Stimulated activated CD4-positive, alpha-beta T cell treated with anti-CD3 and anti-CD28 coated beads, Interleukin-12 subunit alpha, Interleukin-12 subunit beta, amount 100 ng/mL, for 4 hours (primary cell): ENCODE measurements around the gene VPS8.

Experiments used
- DNase-seq: peaks from one replicate; pipeline ENCODE4 v3.0.0-alpha.2; 2020

Gene VPS8

DNA sequence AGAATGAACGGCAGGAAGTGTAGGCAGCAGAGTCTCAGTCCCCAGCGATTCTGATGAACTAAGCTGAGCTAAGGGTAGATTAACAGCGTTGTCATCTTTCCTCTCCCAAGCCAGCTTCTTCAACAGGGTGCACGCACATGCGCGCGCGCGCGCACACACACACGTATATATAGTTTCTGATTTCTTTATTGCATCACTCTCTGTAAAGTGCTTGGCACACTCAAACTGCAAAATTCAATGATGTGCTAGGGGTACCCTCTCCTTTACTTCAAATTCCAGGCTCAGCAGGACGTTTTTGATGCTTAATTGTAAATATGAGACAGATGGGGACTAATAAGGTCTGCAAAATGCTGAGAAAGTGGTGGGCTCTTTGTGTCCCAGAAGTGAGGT is 26.1 kb upstream of the VPS8 start:
- DNase-seq, result no peak

DNA sequence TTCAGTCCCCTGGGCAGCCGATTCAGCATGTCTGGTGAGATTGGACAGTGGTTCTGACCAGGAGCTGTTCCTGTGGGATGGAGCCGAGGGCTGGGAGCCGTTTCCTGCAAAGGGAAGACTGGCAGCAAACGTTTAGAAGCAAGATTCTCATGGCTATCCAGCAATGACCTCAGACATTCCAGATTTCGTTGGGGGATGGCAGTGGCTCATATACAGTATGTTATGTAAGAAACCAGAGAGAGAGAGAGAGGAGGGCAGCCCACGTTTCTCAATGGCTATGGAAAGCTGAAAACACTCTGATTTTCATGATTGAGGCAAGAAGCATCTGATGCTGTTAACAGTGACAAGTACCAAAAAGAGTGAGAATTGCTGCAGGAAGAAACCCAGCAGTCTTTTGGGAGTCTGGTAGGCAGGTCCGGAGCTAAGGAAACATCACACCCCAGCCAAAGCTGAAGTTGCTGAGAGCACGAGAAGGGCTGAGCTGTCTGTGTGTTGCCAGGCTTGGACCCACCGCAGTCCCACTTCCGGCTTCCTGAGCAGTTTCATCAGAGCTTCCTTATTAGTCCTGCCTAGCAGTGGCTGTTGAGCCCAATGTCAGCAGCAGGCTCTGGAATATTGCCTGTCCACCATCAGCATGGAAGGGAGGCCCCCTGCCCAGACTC is 25.6 kb upstream of the VPS8 start:
- DNase-seq, result no peak

DNA sequence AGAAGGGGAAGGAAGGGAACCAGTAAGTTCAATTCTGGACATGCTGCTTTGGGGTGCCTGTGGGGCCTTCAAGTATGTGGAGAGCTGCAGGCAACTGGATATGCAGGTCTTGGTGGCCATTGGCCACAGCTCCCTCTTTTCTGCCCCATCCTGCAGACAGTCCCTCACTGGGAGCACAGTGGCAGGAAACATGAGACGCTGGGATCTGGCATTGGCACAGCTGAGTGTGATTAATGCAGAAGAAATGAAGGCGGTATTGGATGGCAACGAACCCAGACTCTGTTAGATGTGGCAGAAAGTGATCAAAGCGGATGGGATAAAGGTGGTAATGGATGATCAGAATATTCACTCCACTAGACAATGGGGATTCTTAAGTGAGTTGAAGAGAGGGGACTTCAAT is 23.2 kb upstream of the VPS8 start:
- DNase-seq, result no peak

DNA sequence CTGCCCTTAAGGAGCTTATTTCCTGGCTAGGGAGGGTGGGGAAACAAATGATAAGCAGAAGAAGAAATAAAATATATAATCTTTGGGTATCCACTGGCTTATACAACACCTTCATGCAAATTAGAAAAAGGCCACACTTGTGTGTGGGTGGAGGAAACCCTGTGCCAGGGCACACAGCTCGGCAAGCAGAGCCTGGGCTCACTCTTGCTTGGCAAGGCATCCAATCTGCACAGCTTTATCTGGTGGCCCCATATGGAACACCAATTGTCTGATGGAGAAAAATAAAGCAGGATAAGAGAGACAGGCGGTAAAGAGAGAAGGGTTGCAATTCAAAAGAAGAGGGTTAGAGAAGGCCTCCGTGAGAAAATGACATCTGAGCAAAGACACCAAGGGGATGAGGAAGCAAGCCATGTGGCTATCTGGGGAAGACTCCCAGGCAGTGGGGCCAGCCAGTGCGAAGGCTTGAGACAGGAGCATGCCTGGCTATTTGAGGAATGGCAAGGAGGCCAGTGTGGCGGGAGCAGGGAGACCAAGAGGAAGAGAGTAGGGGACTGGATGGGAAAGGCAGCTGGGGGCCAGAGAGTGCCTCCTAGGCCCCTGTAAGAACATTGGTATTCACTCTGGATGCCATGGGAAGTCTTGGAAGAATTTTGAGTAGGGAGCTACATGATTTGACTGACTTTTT is 22.5 kb upstream of the VPS8 start:
- DNase-seq, result no peak

DNA sequence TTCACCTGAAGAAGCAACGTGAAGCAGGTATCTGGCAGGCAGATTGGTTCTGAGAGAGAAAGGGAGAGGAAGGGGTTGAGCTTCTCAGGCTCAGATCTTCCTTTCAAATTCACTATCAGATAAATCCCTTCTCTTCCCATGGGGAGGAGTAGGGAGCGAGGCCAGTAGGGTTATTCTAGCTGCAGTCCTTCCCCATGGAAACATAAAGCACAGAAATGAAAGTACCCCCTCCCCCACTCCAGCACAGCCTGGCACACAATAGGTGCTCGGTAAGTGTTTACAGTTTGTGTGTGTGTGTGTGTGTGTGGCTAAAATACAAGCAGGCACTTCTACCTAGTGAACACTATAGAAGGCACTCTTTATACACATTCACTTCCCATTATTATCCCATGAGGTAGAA is 20.8 kb upstream of the VPS8 start:
- DNase-seq, result no peak

DNA sequence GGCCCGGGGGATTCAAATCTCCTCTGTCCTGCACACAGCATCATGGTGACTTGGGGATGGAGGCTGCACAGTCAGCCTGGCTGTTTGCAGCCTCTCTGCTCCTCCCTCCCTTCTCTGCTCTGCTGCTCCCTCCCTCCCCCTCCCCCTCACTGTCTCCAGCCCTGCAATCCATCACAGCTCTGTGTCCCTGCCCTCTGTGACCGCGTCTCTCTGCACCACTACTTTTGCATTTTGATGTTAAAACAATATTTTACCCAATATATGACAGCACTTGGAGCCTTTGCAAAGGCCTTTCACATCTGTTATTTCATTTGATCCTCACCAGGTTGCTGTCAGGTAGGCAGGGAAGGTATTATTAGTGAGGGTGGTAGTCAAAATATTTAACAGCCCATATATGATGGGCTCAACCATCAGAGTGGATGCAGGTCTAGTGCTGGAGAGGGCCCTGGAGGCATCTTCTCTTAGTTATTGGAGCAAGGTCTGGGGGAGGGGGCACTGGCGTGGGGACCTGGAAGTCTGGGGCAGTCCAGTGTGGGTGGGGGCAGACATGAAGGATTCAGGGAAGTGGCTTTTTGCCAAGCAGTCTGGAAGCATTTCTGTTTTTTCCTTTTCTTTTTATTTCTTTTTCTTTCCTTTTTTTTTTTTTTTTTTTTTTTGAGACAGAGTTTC is 16.3 kb upstream of the VPS8 start:
- no peak for DNase-seq

DNA sequence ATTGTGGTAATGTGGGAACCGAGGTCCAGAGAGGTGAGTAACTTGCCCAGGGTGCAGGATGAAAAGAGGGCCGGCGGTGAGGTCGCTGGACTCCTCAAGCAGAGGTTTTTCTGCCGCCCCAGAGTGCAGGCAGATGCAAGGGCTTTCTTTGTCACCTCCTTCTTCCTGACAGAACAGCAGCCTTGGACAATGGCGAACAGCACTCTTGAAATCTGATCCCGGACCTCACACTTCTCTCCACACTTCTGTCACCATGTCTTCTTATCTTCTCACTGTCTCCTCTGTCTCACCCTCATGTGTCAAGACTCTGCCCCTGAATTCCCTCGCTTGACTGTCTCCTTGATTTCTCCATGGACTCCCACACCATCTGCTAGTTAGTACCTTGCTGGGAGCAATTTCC is 15.4 kb upstream of the VPS8 start:
- no peak for DNase-seq

DNA sequence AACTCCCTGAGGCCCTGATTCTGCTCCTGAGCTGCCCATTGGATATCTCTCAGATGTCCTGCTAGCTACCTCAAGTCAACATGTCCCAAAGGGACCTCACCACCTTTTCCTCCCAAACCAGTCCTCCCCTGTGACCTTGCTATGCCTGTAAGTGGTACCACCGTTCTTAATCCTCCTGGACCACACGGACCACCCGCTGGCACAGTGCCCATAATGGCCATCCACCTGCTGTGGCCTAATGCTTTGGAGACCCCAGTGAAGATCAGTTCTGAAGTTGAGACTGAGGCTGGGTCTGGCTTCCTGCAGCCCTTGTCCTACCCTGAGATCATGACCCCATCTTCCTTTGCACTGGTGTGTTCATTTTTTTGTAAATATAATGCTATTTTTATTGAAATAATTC is 15.0 kb upstream of the VPS8 start:
- DNase-seq, result no peak

DNA sequence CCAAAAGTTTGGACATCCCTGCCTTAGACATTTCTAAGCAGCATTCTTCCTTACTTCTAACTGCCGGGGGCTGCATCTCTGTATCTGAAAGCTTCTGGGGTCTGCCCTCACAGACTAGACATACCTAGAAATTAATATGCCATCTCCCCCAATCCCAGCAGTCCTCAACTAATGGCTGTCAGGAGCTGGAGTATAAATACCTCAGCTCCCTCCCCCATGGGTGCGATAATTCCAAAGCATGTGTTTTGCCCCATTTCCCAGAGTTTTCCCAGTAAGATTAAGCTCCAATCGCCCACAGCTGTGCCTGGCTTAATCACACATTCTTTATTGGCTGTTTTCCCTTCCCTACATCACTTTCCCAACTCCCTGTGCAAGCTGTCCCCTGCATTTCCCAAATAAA is 13.8 kb upstream of the VPS8 start:
- no peak for DNase-seq

DNA sequence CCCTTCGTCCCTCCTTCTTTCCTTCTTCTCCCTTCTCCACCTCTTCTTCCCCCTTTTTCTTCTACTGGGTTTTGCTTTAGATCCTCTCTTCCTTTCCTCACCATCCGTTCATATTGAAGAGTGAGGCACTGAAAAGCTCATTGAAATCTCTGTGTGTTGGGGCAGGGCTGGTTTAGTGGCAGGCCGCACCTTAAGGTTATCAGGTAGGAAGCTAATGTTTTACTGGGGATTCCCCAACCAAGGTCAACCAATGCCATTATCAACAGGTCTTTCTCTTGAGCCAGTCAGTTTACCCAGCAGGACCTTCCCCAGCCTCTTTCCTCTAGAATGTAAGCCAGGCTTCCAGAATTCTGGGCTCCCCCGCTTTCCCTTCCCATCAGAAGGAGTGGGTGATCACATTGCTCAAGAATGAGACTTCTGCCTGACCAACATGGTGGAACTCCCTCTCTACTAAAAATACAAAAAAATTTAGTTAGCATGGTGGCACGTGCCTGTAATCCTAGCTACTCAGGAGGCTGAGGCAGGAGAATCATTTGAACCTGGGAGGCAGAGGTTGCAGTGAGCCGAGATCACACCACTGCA is 11.5 kb upstream of the VPS8 start:
- no peak for DNase-seq

DNA sequence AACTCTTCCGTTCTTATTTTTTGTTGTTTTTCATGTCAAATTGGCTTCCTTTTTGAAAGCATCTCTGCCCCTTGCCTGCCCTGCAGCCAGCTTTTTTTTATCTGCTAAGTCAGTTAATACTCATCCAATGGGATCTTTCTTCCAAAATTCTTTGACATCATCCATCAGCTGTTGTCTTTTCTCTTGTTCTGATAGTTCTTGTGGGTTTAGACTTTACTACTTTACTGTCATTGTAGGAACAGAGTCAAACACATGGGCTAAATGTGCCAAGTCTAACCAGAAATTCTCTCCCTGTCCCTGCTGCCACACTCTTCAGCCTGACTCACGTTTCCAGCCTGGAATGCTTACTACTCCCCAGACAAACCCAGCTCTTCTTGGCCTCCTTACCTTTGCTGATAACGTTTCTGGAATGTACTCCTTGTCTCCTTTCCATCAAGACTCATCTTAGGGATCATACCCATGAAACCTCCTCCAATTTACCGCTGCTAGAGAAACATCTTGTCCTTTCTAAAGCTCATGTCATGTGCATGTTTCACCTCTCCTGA is 10.7 kb upstream of the VPS8 start:
- no peak for DNase-seq

DNA sequence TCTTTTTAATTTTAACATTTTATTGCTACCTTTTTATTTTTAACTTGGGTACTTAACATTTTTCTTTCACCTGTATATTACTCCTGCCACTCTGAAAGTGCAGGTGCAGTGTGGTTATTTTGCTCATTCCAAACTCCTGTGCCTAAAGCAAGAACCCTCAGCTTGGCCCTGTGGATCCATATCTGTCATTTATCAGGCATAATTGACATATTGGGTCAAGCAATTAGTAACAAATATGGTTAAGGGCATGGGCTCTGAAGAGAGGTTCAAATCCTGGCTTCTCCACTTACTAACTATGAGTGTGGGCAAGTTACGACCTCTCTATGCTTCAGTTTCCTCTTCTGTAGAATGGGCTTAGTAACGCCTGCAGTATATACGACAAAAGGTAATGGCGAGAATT is 9.8 kb upstream of the VPS8 start:
- DNase-seq, result no peak

DNA sequence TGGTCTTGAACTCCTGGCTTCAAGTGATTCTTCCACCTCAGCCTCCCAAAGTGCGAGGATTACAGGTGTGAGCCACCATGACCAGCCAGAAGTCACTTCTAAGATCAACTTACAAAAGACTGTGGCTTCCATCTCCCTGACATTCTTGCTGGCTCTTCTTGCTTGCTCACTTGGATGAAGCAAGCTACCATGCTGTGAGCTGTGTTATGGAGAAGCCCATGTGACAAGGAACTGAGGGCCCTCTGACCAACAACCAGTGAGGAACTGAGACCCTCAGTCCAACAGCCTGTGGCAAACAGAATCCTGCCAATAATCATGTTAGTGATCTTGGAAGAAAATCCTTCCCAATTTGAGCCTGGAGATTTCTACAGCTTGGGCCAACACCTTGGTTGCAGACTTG is 7.2 kb upstream of the VPS8 start:
- no peak for DNase-seq

DNA sequence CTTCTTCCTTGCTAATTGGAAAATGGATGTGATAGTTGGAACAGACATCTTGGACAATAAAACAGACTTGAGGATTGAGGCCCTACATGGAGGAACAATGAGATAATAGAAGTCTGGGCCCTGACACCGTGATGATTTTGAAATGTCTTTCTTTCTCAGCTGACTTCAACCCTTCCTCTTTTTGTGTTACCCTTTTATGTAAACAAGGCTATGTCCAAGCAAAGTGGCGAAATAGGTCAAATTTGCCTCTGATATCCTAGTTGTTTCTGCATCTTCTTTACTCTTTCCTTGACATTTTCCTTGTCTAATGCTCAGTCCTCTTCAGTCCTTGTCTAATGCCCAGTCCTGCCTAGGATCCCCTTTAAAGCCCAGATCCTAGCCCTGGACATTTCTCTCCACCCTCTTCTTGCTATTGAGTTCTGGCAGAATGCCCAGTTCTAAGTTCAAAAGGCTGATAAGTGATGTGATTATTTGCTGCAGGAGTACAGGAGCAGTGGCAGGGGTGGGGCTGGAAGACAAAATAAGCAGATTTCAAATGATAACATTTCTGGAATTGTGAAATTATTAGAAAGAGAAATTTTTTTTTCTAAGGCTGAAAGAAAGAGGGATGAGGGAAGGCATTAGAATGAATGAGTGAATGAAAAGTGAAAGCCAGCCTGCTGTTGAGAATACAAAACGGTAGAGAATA is 6.5 kb upstream of the VPS8 start:
- DNase-seq, result no peak

DNA sequence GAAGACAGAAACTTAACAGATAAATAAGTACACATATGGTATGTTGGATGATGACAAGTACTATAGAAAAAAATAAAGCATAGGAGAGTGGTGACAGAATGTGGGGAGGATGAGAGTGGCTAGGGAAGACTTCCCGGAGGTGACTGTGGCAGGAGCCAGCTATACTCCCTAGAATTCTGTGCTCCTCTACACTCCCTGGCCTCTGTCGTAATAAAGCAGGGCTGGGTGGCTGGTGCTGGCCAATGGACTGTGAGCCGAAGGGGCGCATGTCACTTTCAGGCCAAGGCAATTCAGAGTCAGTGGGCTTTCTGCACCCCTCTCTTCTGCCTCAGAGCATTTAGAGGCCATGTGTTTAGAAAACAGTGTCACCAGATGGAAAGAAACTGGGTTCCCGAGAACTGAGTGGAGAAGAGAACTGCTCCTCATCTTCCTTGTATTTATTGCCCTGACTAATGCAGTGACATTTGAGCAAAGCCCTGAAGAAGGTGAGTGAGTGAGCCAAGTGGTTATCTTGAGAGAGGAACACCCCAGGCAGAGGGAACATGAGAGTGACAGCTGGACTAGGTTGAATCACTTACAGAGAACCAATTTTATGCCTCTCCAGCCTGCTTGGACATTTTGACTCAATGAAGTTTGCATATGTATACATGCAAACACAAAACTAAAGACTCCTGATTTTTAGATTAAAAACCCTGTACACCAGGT is 5.2 kb upstream of the VPS8 start:
- no peak for DNase-seq

DNA sequence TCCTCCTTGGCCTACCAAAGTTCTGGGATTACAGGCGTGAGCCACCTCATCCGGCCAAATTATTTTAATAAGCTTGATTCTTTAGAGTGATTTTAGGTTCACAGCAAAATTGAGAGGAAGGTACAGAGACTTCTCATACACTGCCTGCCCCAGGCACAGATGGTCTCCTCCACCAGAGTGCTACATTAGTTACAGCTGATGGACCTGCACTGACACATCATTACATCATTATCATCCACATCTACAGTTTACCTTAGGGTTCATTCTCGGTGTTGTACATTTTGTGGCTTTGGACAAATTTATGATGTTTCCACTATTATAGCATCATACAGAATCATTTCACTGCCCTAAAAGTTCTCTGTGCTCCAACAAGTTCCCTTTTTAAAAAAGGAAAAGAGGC is 4.4 kb upstream of the VPS8 start:
- DNase-seq, result no peak

DNA sequence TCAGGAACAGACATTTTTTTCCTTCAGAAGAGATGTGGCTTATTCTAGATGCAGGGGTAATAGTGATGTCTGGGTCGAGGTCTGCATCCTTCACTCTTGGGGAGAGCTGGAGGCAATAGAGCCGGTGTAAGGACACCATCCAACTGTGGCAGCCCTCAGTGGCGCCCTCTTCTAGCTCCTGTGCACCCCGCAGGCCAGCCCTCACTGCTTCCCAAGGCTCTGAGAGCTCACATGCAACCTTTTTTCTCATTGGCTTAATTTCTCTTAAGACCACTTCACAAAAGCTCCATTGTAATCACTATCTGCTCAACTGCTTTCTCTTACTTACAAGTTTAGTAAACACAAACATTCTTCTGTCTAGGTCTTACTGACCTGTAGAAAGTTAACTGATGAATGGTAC is 3.9 kb upstream of the VPS8 start:
- DNase-seq, result no peak

DNA sequence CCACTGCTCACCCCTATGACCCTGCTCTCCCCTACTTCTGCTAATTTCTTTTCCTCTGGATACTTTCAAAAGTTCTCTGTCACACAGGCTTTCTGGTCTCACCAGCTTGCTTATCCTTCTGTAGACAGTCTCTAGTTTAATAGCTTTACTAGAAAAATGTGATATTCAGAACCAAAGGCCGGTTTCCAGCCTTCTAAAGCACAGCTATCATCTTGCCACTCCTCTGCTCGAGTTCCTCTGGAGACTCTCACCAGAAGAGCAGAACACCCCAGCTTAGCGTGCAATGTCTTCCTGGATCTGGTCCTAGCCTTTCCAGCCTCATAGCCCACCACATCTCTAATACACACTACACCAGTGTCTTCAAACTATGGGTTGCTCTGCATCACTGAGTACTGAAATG is 1.8 kb upstream of the VPS8 start:
- DNase-seq, result no peak

DNA sequence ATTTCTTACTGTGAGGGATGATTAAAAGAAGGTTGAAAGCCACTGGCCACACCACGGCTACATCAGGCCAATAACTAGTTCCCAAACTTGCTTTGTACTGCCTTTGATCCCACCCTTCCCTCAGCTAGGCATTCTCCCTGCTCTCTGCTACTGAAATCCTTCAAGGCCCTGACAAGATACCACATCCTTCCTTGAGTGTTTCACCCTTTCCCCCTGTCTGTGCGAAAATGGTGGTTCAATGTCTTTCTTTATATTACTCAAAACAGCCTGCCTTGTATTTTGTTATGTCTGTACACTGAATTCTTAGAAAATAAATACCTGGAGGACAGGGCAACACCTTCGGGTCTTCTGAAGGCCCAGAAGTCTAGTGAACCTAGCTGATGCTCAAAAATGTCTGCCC is 932 bp upstream of the VPS8 start:
- no peak for DNase-seq

DNA sequence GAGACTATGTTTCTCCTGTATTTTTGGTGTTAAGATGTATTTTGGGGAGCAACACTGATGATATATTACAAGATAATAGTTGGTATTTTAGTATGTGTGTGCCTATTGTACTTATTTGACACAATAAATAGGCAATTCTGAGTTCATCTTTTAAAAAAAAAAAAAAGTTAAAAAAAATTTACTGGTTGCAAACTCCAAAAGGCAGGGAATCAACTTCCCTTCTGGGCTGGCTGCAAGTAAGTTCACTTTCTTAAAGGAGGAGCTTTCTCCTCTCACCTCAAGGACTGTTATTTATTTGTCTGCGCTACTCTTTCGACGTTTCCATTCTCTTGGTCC is 335 bp upstream of the VPS8 start:
- DNase-seq, result no peak

DNA sequence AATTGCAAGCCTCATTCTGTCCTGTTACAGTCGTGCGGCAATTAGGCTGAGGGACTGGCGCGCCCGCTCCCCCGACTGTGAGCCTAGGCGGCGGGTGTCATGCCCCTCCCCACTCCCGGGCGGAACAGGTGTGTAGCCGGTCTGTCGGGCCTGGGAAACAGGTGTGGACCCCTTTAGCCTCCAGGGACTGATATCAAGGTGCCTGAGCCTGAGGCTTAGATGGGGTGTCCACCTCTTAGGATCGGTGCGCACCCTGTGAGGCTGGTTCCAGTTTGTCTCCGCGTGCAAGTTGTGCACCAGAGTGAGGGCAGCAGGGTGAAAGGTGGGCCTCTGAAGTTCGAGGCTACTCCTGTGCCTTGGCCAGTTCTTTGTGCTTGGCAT is 686 bp downstream of the VPS8 start:
- DNase-seq, result peak; percentile 7

DNA sequence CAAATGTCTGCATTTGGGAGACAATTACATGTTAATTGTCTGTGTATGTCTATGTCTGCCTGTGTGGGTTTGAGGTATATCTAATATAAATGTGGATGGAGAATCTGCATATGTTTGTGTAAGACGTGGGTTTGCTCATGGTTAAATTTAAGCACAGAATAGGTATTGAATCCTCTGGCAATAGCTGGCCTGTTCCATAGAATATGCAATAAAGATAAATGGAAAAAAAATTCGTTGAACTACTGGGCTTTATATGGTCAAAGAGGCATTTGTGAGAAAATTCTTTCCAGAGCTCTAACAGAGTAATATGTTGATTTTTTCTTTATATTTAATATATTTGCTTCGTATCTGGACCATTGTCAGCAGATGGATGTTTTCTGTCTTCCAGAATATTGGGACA is 1.4 kb downstream of the VPS8 start:
- DNase-seq, result no peak

DNA sequence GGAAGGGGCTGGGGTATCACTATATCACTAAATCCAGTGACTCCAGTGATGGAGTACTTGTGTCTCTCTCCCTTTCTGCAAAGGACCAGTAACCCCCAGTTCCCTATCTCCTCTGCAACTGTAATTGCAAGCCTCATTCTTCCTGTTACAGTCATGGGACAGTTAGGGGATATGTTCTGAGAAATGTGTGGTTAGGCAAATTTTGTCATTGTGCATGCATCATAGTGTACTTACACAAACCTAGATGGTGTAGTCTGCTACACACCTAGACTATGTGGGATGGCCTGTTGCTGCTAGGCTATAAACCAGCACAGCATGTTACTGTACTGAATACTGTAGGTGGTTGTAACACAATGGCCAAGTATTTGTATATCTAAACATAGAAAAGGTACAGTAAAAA is 2.2 kb downstream of the VPS8 start:
- DNase-seq, result no peak
